Mammary epithelial cell (primary cell): ENCODE data around the gene IRF3.
"Not testable (repeated sequence)": the region's sequence is repeated elsewhere in the genome, so short reads cannot be mapped to it uniquely, and the experiment has no call there.

Experiments used
- EZH2 ChIP-seq: IDR thresholded peaks from 2 replicates; pipeline ENCODE4 v1.6.1; 2012; ENCODE audit warnings: low read length, inconsistent platforms, borderline replicate concordance
- TF ChIP-seq, protein P1 (sequence below), 2 donors: IDR thresholded peaks in 1 of 2; conservative IDR thresholded peaks in 1 of 2; 2 replicates each; pipeline ENCODE4 v1.5.1; 2011 to 2012; ENCODE audit warnings: inconsistent platforms in 2 of 2, low read length in 2 of 2, mild to moderate bottlenecking in 2 of 2, control low read depth in 1 of 2, low read depth in 1 of 2; ENCODE audit not compliant: insufficient read depth in 1 of 2; ENCODE audit errors: extremely low read depth in 1 of 2

DNA sequence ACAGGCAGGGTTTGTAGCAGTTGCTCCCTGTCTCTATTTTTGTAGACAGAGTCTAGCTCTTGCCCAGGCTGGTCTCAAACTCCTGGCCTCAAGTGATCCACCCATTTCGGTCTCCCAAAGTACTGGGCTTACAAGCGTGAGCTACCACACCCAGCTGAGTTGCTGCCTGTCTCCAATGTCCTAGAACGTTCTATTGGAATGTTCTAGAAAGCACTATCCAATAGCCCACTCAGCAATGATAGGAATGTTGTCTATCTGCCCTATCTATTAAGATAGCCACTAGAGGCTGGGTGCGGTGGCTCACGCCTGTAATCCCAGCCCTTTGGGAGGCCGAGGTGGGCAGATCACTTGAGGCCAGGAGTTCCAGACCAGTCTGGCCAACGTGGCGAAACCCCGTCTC lies 32.4 kb downstream of the IRF3 start:
- TF ChIP-seq, protein P1, sequence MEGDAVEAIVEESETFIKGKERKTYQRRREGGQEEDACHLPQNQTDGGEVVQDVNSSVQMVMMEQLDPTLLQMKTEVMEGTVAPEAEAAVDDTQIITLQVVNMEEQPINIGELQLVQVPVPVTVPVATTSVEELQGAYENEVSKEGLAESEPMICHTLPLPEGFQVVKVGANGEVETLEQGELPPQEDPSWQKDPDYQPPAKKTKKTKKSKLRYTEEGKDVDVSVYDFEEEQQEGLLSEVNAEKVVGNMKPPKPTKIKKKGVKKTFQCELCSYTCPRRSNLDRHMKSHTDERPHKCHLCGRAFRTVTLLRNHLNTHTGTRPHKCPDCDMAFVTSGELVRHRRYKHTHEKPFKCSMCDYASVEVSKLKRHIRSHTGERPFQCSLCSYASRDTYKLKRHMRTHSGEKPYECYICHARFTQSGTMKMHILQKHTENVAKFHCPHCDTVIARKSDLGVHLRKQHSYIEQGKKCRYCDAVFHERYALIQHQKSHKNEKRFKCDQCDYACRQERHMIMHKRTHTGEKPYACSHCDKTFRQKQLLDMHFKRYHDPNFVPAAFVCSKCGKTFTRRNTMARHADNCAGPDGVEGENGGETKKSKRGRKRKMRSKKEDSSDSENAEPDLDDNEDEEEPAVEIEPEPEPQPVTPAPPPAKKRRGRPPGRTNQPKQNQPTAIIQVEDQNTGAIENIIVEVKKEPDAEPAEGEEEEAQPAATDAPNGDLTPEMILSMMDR (conservative IDR thresholded peaks at IDR 0.05 in 1 of 2, IDR thresholded peaks at IDR 0.05 in 1 of 2; ENCODE audit: extremely low read depth in 1 of 2, insufficient read depth in 1 of 2, low read depth in 1 of 2, low read length in 2 of 2) = not testable (repeated sequence)
- TF ChIP-seq EZH2 = not testable (repeated sequence)
